Measurements from ENCODE around the gene TFAP2E. TPM values are rescaled to one million over a fixed set of nuclear protein-coding genes. Genes with fewer than 3 reads are reported as not detected.

The TFAP2E gene
- total and polyA plus RNA-seq, 10 donors = 0.60 to 4.4 (median 2.0) TPM; not detected in 2

- intact Hi-C loops (cut with DNase I; ENCODE audit: low total_unique reads) = no loop called here
- Histone ChIP-seq H3K27me3 (replicated peaks in 1 of 7) (no peaks in the 10 kb centered on the region), H3K4me1 (peaks cover 21 to 42% (median 32%) of the 10 kb centered on the region in 6 donors), H3K9me3 (no peaks in the 10 kb centered on the region), H3K27ac (no peak overlapping the region), H3K36me3 (peaks cover 2 to 78% (median 72%) of the 10 kb centered on the region in 6 donors), H3K4me3 (no peak overlapping the region)
- no peak for DNase-seq
- TF ChIP-seq POLR2A (IDR thresholded peaks at IDR 0.05) (no peak), CTCF (IDR thresholded peaks at IDR 0.05 in 8 of 11, conservative IDR thresholded peaks at IDR 0.05 in 3 of 11) (no peak), POLR2AphosphoS5 (IDR thresholded peaks at IDR 0.05) (no peak)
Observed at GRCh38 chr1:35633547-35633946, 60.4 kb downstream of the TFAP2E start.

- TF ChIP-seq CTCF (IDR thresholded peaks at IDR 0.05 in 8 of 11, conservative IDR thresholded peaks at IDR 0.05 in 3 of 11) (no peak), POLR2A (IDR thresholded peaks at IDR 0.05) (no peak), POLR2AphosphoS5 (IDR thresholded peaks at IDR 0.05) (no peak)
- H3K27ac ChIP-seq = peak overlapping the region; percentile 62 to 91 (median 82)
- peaks cover 2 to 39% (median 36%) of the 10 kb centered on the region in 6 donors for H3K36me3 ChIP-seq
- peaks cover 42 to 70% (median 54%) of the 10 kb centered on the region in 6 donors for H3K4me1 ChIP-seq
- no peaks in the 10 kb centered on the region for H3K27me3 ChIP-seq (replicated peaks in 1 of 7)
- H3K4me3 ChIP-seq = peak overlapping the region in 6 of 8 donors; percentile 12 to 58 (median 28)
- DNase-seq = no peak
- WGBS, 5 donors = 0% methylated on average over 1 of the region's 1 CpG
- intact Hi-C loops (cut with DNase I; ENCODE audit: low total_unique reads) = no loop called here
- no peaks in the 10 kb centered on the region for H3K9me3 ChIP-seq
Observed at GRCh38 chr1:35637401-35637809, 64.3 kb downstream of the TFAP2E start.

GRCh38 chr1:35640380-35641232, 67.5 kb downstream of the TFAP2E start:
- Histone ChIP-seq H3K4me1 (peaks cover 42 to 60% (median 54%) of the 10 kb centered on the region in 6 donors), H3K36me3 (peaks cover 0 to 7% (median 4%) of the 10 kb centered on the region in 6 donors), H3K27me3 (replicated peaks in 1 of 7) (peaks cover 0 to 22% (median 0%) of the 10 kb centered on the region in 7 donors), H3K4me3 (peak overlapping the region; percentile 78 to 97 (median 86)), H3K27ac (peak overlapping the region; percentile 86 to 92 (median 88)), H3K9me3 (no peaks in the 10 kb centered on the region)
- intact Hi-C loops (cut with DNase I; ENCODE audit: low total_unique reads) = no loop called here
- no peak for DNase-seq
- WGBS, 5 donors = 17 to 22% (median 18%) methylated on average over 29 of the region's 29 CpGs
- no peak for TF ChIP-seq POLR2A (IDR thresholded peaks at IDR 0.05)
- no peak for TF ChIP-seq CTCF (IDR thresholded peaks at IDR 0.05 in 8 of 11, conservative IDR thresholded peaks at IDR 0.05 in 3 of 11)
- no peak for TF ChIP-seq POLR2AphosphoS5 (IDR thresholded peaks at IDR 0.05)

- intact Hi-C loops (cut with DNase I; ENCODE audit: low total_unique reads) = no loop called here
- peaks cover 0 to 30% (median 0%) of the 10 kb centered on the region in 7 donors for H3K27me3 ChIP-seq (replicated peaks in 1 of 7)
- TF ChIP-seq CTCF (IDR thresholded peaks at IDR 0.05 in 8 of 11, conservative IDR thresholded peaks at IDR 0.05 in 3 of 11) (peak in 1 of 11 experiments; percentile 15), POLR2A (IDR thresholded peaks at IDR 0.05) (peak in 2 of 3 donors; percentile 47 to 78), POLR2AphosphoS5 (IDR thresholded peaks at IDR 0.05) (peak; percentile 98)
- 0 to 1% (median 0%) methylated on average over 37 to 43 of the region's 43 CpGs for WGBS, 5 donors
- H3K27ac ChIP-seq = peak within 1 kb of the TSS; percentile 86 to 92 (median 88)
- peaks cover 42 to 55% (median 51%) of the 10 kb centered on the region in 6 donors for H3K4me1 ChIP-seq
- H3K36me3 ChIP-seq = no peaks in the 10 kb centered on the region
- DNase-seq = peak; percentile 98
- H3K9me3 ChIP-seq = no peaks in the 10 kb centered on the region
- H3K4me3 ChIP-seq = peak within 1 kb of the TSS; percentile 78 to 97 (median 86)
Observed at GRCh38 chr1:35641233-35641866, 68.2 kb downstream of the TFAP2E start, which contains the start of gene PSMB2. Gene PSMB2 (minus strand): TSS chr1:35641526. CDS start chr1:35641432, 94 bp downstream.

All from spleen (tissue), 11 donors.